Kidney tubule cell (primary cell): ENCODE measurements around the gene SULT4A1.

Source experiments
- DNase-seq: peaks from one replicate; pipeline ENCODE4 v3.0.0-alpha.2; 2018; ENCODE audit warnings: low spot score

The SULT4A1 gene

DNA sequence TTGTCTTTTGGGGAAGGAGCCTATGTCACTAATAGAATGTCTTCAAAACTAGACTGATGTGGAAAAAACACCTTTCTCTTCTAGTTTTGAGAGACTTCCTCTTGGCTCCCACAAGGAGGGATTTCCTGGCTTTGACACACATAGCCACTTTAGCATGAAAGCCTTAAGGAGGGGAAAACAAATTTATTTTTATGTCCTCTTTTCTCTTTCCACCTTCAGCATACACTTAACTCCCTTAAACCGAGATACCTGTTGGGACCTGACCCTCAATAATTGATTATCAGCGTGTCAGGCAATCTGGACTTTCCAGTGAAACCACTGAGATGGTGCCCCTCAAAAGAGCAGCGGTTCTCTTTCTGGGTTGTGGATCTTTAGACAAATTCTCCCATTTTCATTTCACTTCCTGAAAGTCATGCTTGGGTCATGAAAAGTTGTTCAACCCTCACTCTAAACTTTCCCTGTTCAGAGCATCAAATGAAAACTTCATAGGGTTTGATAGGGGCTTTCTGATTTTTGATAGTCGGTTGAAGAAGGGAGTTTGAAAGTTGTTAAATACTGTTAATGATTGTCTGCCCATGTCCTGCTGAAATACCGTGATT lies 59.3 kb downstream of the SULT4A1 start:
- no peak for DNase-seq

DNA sequence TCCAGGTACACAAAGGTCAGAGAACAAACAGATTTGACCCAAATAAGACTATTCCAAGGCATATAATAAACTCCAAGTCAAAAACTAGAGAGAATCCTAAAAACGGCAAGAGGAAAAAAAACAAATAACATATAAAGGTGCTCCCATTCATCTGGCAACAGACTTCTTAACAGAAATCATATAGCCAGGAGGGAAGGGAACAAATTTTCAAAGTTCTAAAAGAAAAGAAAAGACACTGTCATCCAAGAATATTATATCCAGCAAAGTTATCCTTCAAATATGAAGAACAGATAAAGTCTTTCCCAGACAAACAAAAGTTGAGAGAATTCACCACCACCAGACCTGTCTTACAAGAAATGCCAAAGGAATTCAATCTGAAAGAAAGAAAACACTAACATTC lies 61.3 kb downstream of the SULT4A1 start:
- no peak for DNase-seq

DNA sequence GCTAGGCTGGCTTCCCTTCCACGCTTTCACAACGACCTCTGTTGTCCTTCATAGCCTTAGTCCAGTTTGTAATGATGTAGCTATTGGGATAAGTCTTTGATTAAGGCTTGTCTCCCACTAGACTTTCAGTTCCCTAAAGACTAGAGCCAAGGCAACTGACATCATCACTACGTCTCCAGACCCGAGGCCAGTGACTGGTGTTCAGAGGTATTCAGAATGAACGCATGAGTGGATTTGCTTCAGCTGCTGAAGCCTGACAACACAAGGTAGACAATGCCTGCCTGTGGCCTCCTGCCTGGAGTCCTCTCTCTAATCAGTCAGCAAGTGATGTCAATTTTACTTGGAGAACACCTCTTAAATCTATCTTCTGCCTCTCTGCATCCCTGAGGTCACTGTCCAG lies 63.8 kb downstream of the SULT4A1 start:
- peak; percentile 94 for DNase-seq

DNA sequence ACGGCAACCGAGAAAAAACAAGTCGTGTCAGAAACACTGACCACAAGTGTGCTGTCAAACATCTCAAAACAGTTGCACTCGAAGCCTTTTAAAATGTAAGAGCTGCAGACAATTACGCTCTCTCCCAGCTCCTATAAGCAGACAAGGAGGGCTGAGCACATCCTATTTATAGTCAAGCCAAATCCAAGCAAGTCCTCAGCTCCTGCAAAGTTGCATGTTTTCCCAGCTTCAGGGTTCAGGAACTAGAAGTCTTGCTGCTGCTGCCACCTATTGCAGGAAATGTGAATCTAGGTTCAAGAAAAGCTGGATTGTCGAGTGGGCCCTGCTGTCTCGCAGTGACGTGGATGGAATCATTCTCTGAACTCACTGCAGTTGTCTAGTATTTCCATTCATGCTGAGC lies 65.7 kb downstream of the SULT4A1 start:
- peak; percentile 28 for DNase-seq

DNA sequence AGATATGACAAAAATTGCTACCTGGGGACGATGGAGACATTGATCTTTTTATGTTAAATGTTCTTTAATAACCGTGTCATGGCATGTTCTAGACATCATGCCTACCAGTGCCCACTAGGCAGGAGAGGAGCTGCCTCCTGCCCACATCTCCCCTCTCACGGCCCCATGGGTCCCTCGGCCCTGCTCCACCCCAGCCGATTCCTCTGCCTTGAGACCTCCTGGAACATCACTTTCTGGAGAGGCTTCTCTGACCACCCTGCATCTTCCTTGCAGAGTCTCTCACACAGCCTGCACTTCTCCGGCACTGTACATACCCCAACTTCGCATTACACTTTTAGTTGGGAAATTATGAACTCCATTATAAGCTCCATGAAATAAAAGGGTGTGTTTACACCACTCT lies 67.0 kb downstream of the SULT4A1 start:
- no peak for DNase-seq

DNA sequence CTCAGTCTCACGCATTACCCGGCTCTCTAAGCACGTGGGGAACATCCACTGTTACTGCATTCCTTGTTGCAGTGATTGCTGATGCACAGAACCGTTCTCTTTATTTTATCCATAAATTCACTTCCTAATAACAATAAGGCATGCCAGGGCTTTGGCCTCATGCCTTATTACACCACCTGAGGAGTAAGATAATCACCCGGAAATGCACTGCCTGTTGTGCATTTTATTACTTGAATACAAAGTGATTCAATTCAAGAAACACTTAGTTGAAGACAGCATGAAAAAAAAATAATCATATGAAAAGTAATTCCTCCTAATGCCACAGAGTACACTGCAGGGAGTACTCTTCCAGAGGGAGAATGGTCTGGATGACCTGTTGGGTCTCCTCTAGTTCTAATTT lies 69.4 kb downstream of the SULT4A1 start:
- no peak for DNase-seq

DNA sequence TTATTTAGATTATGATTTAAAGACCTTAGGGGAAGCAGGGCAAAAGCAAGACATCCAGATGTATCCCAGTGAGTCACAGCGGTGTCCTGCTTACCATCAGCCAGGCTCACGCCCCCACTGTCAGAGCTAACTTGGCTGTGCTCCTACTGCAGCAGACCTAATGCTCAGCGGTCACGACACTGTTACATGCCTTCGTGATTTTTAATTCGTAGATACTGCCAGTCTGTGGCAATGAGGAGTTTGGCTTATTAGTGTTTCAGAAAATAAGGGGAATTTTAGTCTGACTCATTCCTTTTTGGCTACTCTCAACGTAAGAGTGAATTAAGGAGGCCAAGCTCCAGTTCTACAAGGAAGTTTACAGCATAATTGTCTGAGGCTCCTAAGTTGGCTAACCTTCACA lies 72.9 kb downstream of the SULT4A1 start:
- DNase-seq, result peak; percentile 98

DNA sequence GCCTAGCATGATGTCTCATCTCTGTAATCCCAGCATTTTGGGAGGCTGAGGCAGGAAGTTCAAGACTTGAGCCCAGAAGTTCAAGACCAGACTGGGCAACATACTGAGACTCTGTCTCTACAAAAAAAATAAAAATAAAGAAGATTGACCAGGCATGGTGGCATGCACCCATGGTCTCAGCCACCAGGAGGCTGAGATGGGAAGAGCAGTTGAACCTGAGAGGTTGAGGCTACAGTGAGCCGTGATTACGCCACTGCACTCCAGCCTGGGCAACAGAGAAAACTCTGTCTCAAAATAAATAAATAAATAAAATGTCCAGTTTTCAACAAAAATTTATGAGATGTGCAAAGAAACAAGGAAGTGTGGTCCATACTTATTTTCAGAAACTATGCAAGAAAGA lies 78.5 kb downstream of the SULT4A1 start:
- no peak for DNase-seq

DNA sequence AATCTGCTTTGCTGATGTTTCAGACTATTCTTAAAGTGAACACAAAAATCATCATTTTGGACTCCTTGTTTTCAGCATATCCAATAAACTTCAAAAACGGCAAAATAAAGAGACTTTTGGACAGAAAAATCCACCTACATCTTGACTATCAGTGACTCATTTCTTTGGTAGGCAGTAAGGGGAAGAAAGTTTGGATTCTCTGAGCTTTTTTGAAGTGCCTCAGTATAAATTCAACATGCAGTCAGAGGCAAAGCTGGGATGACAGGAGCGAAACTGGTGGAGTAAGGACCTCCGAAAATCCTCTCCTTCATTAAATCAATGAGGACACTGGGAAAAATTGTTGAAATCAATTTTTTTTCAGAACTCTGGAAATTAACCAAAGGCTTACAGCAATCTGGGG lies 79.9 kb downstream of the SULT4A1 start:
- DNase-seq, result no peak

DNA sequence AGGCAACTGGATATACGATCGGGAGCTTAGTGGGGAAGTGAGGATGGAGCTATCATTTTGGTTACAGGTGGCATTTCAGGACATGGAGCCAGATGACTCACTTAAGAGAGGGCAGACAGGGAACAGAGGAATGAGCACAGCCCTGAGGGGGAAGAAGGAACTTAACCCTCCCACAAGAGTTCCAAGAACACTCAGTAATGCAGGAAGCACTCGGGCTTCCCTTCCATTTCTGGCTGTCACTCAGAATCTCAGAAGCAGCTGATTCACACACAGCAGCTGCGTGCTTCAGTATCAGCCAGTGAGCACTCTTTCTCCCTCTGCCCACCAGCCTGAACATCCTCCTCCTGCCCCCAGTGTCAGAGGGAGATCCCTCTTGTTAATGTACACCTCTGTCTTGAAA lies 85.0 kb downstream of the SULT4A1 start:
- peak; percentile 88 for DNase-seq

DNA sequence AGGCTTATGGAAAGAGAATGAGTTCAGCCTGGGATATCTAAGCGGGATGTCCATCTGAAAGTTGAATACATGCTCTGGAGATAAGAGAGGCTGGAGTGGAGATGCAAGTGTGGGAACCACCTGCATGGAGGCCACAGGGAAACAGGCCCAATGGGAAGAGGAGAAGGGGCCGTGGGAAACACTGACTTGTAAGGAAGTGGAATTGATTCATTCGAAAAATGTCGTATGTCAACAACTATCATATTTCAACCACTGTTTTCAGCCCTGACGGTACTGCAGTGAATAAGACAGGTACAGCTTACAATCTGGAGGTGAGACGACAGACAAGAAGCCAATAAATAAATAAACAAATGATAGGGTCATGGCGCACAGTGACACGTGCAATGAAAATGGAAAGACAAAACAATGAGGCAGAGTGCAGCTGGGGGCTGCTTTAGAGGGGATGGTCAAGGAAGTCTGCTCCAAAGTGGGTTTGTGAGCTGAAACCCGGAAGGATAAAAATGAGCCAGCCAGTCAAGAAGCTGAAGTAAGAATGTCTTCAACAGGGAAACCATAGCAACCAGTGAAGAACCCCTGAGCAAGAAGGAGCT lies 86.1 kb downstream of the SULT4A1 start:
- DNase-seq, result peak; percentile 13
